GM23338 (cell line): ENCODE data around the gene MXRA8. TPM values are rescaled to one million over a fixed set of nuclear protein-coding genes. Genes with fewer than 3 reads are reported as not detected.

Experiments used
- ATAC-seq: fragments of 200-7000 bp; cut with Tn5 transposase; 3 replicates; pipeline ENCODE4 v1.9.1; 2020
- DNase-seq: peaks from one replicate; pipeline ENCODE4 v3.0.0-alpha.2; 2015; ENCODE audit warnings: low spot score
- H2AFZ ChIP-seq: fragments of 200-600 bp; sonication (generic); 2 replicates; pipeline ENCODE4 v1.8.0; 2016; ENCODE audit warnings: antibody characterized with exemption, mild to moderate bottlenecking, moderate library complexity
- H3F3A ChIP-seq: fragments of 200-600 bp; sonication (generic); replicated peaks from 2 replicates; pipeline ENCODE4 v1.8.0; 2017; ENCODE audit warnings: antibody characterized with exemption, mixed run types, low read depth
- H3K27ac ChIP-seq: fragments of 200-600 bp; sonication (generic); 2 replicates; pipeline ENCODE4 v1.6.1; 2016; ENCODE audit warnings: low read depth
- H3K27me3 ChIP-seq: fragments of 200-600 bp; sonication (generic); 2 replicates; pipeline ENCODE4 v1.8.0; 2016; ENCODE audit warnings: mild to moderate bottlenecking, mixed run types, moderate library complexity; ENCODE audit not compliant: insufficient read depth
- H3K36me3 ChIP-seq: fragments of 200-600 bp; sonication (generic); 2 replicates; pipeline ENCODE4 v1.8.0; 2016; ENCODE audit warnings: mild to moderate bottlenecking; ENCODE audit not compliant: insufficient read depth
- H3K4me1 ChIP-seq: fragments of 200-600 bp; sonication (generic); 2 replicates; pipeline ENCODE4 v1.8.0; 2016; ENCODE audit warnings: mild to moderate bottlenecking, moderate library complexity; ENCODE audit not compliant: insufficient read depth
- H3K4me2 ChIP-seq: fragments of 200-600 bp; sonication (generic); 2 replicates; pipeline ENCODE4 v1.7.1; 2017; ENCODE audit warnings: mixed run types
- H3K4me3 ChIP-seq: fragments of 200-600 bp; sonication (generic); 2 replicates; pipeline ENCODE4 v1.6.1; 2016; ENCODE audit warnings: mixed run types
- H3K79me2 ChIP-seq: fragments of 200-600 bp; sonication (generic); replicated peaks from 2 replicates; pipeline ENCODE4 v1.8.0; 2017; ENCODE audit warnings: mild to moderate bottlenecking; ENCODE audit not compliant: insufficient read depth
- H3K9me2 ChIP-seq: fragments of 200-600 bp; sonication (generic); 2 replicates; pipeline ENCODE4 v1.8.0; 2017; ENCODE audit not compliant: insufficient read depth
- H4K20me1 ChIP-seq: fragments of 200-600 bp; sonication (generic); replicated peaks from 2 replicates; pipeline ENCODE4 v1.8.0; 2017; ENCODE audit warnings: mild to moderate bottlenecking; ENCODE audit not compliant: insufficient read depth
- H3K27ac Mint-ChIP-seq: 2 replicates; pipeline ENCODE4 v1.8.0; 2020; ENCODE audit warnings: inconsistent platforms, mild to moderate bottlenecking, moderate library complexity, mixed read lengths
- H3K27me3 Mint-ChIP-seq: 3 replicates; pipeline ENCODE4 v1.8.0; 2022; ENCODE audit warnings: low read depth, mild to moderate bottlenecking, moderate library complexity, mixed read lengths, inconsistent platforms; ENCODE audit not compliant: insufficient read depth, poor library complexity
- H3K36me3 Mint-ChIP-seq: 3 replicates; pipeline ENCODE4 v1.8.0; 2021; ENCODE audit warnings: low read depth, mild to moderate bottlenecking, inconsistent platforms, moderate library complexity, mixed read lengths
- H3K4me1 Mint-ChIP-seq: 3 replicates; pipeline ENCODE4 v1.8.0; 2020; ENCODE audit warnings: mild to moderate bottlenecking, inconsistent platforms, mixed read lengths
- H3K4me3 Mint-ChIP-seq: 3 replicates; pipeline ENCODE4 v1.8.0; 2021; ENCODE audit warnings: moderate library complexity, mild to moderate bottlenecking, inconsistent platforms, mixed read lengths
- H3K9me3 Mint-ChIP-seq: 3 replicates; pipeline ENCODE4 v1.8.0; 2020; ENCODE audit warnings: moderate library complexity, mild to moderate bottlenecking, inconsistent platforms, mixed read lengths
- CREB1 ChIP-seq: fragments of 250-450 bp; sonication (Bioruptor Pico); IDR thresholded peaks from 2 replicates; pipeline ENCODE4 v1.5.0; 2020; ENCODE audit warnings: low read depth, mild to moderate bottlenecking, moderate library complexity
- ETS1 ChIP-seq: IDR thresholded peaks from 2 replicates; pipeline ENCODE4 v1.6.1; 2016; ENCODE audit warnings: antibody characterized with exemption
- EZH2 ChIP-seq: fragments of 200-600 bp; sonication (generic); IDR thresholded peaks from one replicate; pipeline ENCODE4 v1.8.0; 2017; ENCODE audit warnings: antibody characterized with exemption, mild to moderate bottlenecking, low read depth; ENCODE audit not compliant: unreplicated experiment
- EZH2phosphoT487 ChIP-seq: fragments of 200-600 bp; sonication (generic); IDR thresholded peaks from one replicate; pipeline ENCODE4 v1.8.1; 2018; ENCODE audit warnings: antibody characterized with exemption; ENCODE audit not compliant: unreplicated experiment
- JUNB ChIP-seq: IDR thresholded peaks from one replicate; pipeline ENCODE4 v1.6.1; 2016; ENCODE audit warnings: antibody characterized with exemption; ENCODE audit not compliant: unreplicated experiment
- NANOG ChIP-seq: IDR thresholded peaks from 2 replicates; pipeline ENCODE4 v1.6.1; 2016; ENCODE audit warnings: antibody characterized with exemption, borderline replicate concordance
- POLR2AphosphoS5 ChIP-seq: IDR thresholded peaks from 2 replicates; pipeline ENCODE4 v1.6.1; 2016; ENCODE audit warnings: antibody characterized with exemption, low read depth
- REST ChIP-seq: IDR thresholded peaks from one replicate; pipeline ENCODE4 v1.6.1; 2018; ENCODE audit warnings: antibody characterized with exemption; ENCODE audit not compliant: unreplicated experiment
- STAT1 ChIP-seq: IDR thresholded peaks from one replicate; pipeline ENCODE4 v1.6.1; 2016; ENCODE audit warnings: antibody characterized with exemption; ENCODE audit not compliant: unreplicated experiment
- ZNF114 ChIP-seq: fragments of 250-450 bp; sonication (Bioruptor Pico); IDR thresholded peaks from 2 replicates; pipeline ENCODE4 v1.5.0; 2020; ENCODE audit warnings: mild to moderate bottlenecking, moderate library complexity
- ZNF331 ChIP-seq: fragments of 250-450 bp; sonication (Bioruptor Pico); IDR thresholded peaks from 2 replicates; pipeline ENCODE4 v1.5.0; 2020; ENCODE audit warnings: low read depth, mild to moderate bottlenecking, moderate library complexity
- polyA plus RNA-seq: library from polyadenylated mRNA; unstranded; fragments of >200 nt; fragmentation: Nextera tagmentation; extraction: Ambion mirVana; gene quantifications from 2 replicates; pipeline ENCODE4 v1.2.1, GENCODE V29; 2016
- total RNA-seq: library from RNA; depleted of rRNA; stranded (reverse); fragments of >200 nt; shearing (Covaris generic); gene quantifications from 2 replicates; pipeline ENCODE4 v1.2.3, GENCODE V29; 2014
- TF ChIP-seq, protein P1 (sequence below): fragments of 250-450 bp; sonication (Bioruptor Pico); IDR thresholded peaks from 2 replicates; pipeline ENCODE4 v1.5.0; 2020; ENCODE audit warnings: mild to moderate bottlenecking, moderate library complexity
- TF ChIP-seq, protein P2 (sequence below), 2 experiments: fragments of 200-600 bp in 1 of 2; sonication (generic) in 1 of 2; conservative IDR thresholded peaks; 2 replicates each; pipeline versions ENCODE4 v1.5.1 to v1.6.1; 2016 to 2017; ENCODE audit warnings: antibody characterized with exemption in 2 of 2, low read depth in 2 of 2, mild to moderate bottlenecking in 2 of 2, moderate library complexity in 1 of 2

MXRA8 gene
- total and polyA plus RNA-seq, 2 experiments from 2014 or later = 9.1 to 17.2 TPM

DNA sequence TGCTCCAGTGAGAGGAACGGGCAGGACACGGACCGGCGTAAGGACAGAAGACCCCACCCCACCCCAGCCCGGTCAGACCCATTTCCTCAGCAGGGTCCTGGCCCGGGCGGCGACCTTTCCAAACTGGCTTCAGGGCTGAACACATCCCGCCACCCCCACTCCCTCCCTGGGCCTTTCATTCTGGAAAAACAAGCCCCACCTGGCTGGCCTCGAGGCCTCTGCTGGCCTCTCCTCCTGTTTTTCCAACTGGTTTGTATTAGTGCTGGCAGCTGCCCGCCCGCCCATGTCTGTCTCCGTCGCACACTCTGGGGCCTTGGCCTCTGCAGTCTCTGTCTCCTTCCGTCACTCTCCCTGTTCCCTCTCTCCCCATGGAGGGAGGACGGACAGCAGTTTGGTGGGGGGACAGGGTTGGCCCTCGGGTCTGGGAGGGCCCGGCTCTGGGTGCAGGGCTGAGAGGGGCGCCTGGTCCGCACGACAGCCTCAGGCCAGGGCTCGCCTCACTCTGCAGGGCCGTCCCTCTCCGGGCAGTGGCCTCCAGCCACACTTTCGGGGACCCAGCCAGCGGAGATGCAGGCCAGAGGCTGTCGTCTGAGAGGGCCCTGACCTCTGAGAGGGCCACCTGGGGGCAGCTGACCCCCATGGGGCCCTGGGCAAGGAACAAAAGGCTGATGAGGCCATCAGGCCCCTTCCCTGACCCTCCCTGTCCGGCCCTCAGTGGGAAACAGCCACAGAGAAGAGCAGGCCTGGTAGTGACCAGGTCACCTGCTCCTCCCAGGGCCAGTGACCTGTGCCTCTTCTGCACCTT lies 1.5 kb upstream of the MXRA8 start:
- TF ChIP-seq POLR2AphosphoS5 (no peak), EZH2phosphoT487 (no peak), CREB1 (CRISPR knock-in tag) (no peak), ZNF331 (CRISPR knock-in tag) (no peak), STAT1 (no peak), ZNF114 (CRISPR knock-in tag) (no peak), JUNB (no peak), EZH2 (no peak), ETS1 (no peak), NANOG (no peak), REST (no peak)
- TF ChIP-seq, protein P1, sequence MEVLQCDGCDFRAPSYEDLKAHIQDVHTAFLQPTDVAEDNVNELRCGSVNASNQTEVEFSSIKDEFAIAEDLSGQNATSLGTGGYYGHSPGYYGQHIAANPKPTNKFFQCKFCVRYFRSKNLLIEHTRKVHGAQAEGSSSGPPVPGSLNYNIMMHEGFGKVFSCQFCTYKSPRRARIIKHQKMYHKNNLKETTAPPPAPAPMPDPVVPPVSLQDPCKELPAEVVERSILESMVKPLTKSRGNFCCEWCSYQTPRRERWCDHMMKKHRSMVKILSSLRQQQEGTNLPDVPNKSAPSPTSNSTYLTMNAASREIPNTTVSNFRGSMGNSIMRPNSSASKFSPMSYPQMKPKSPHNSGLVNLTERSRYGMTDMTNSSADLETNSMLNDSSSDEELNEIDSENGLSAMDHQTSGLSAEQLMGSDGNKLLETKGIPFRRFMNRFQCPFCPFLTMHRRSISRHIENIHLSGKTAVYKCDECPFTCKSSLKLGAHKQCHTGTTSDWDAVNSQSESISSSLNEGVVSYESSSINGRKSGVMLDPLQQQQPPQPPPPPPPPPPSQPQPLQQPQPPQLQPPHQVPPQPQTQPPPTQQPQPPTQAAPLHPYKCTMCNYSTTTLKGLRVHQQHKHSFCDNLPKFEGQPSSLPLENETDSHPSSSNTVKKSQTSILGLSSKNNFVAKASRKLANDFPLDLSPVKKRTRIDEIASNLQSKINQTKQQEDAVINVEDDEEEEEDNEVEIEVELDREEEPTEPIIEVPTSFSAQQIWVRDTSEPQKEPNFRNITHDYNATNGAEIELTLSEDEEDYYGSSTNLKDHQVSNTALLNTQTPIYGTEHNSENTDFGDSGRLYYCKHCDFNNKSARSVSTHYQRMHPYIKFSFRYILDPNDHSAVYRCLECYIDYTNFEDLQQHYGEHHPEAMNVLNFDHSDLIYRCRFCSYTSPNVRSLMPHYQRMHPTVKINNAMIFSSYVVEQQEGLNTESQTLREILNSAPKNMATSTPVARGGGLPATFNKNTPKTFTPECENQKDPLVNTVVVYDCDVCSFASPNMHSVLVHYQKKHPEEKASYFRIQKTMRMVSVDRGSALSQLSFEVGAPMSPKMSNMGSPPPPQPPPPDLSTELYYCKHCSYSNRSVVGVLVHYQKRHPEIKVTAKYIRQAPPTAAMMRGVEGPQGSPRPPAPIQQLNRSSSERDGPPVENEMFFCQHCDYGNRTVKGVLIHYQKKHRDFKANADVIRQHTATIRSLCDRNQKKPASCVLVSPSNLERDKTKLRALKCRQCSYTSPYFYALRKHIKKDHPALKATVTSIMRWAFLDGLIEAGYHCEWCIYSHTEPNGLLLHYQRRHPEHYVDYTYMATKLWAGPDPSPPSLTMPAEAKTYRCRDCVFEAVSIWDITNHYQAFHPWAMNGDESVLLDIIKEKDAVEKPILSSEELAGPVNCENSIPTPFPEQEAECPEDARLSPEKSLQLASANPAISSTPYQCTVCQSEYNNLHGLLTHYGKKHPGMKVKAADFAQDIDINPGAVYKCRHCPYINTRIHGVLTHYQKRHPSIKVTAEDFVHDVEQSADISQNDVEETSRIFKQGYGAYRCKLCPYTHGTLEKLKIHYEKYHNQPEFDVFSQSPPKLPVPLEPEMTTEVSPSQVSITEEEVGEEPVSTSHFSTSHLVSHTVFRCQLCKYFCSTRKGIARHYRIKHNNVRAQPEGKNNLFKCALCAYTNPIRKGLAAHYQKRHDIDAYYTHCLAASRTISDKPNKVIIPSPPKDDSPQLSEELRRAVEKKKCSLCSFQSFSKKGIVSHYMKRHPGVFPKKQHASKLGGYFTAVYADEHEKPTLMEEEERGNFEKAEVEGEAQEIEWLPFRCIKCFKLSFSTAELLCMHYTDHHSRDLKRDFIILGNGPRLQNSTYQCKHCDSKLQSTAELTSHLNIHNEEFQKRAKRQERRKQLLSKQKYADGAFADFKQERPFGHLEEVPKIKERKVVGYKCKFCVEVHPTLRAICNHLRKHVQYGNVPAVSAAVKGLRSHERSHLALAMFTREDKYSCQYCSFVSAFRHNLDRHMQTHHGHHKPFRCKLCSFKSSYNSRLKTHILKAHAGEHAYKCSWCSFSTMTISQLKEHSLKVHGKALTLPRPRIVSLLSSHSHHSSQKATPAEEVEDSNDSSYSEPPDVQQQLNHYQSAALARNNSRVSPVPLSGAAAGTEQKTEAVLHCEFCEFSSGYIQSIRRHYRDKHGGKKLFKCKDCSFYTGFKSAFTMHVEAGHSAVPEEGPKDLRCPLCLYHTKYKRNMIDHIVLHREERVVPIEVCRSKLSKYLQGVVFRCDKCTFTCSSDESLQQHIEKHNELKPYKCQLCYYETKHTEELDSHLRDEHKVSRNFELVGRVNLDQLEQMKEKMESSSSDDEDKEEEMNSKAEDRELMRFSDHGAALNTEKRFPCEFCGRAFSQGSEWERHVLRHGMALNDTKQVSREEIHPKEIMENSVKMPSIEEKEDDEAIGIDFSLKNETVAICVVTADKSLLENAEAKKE (CRISPR knock-in tag) = no peak
- TF ChIP-seq, protein P2, sequence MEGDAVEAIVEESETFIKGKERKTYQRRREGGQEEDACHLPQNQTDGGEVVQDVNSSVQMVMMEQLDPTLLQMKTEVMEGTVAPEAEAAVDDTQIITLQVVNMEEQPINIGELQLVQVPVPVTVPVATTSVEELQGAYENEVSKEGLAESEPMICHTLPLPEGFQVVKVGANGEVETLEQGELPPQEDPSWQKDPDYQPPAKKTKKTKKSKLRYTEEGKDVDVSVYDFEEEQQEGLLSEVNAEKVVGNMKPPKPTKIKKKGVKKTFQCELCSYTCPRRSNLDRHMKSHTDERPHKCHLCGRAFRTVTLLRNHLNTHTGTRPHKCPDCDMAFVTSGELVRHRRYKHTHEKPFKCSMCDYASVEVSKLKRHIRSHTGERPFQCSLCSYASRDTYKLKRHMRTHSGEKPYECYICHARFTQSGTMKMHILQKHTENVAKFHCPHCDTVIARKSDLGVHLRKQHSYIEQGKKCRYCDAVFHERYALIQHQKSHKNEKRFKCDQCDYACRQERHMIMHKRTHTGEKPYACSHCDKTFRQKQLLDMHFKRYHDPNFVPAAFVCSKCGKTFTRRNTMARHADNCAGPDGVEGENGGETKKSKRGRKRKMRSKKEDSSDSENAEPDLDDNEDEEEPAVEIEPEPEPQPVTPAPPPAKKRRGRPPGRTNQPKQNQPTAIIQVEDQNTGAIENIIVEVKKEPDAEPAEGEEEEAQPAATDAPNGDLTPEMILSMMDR (conservative IDR thresholded peaks at IDR 0.05; ENCODE audit: low read depth in 2 of 2) = no peak
- no peaks in the 10 kb centered on the region for H3K79me2 ChIP-seq
- peaks cover 22% of the 10 kb centered on the region for H3K4me1 ChIP-seq
- Mint-ChIP-seq H3K36me3 (no peaks in the 10 kb centered on the region), H3K4me1 (peaks cover 31% of the 10 kb centered on the region), H3K9me3 (no peaks in the 10 kb centered on the region; the same call in 2 of the 3 replicates), H3K4me3 (no peak overlapping the region; the same call in 2 of the 3 replicates), H3K27ac (peak overlapping the region; percentile 44; the same call in 1 of the 2 replicates), H3K27me3 (peaks cover 19% of the 10 kb centered on the region)
- ATAC-seq (no peak), DNase-seq (no peak)
- H3K27ac ChIP-seq = no peak overlapping the region
- no peak overlapping the region for H3K4me2 ChIP-seq
- no peaks in the 10 kb centered on the region for H4K20me1 ChIP-seq
- no peak overlapping the region for H2AFZ ChIP-seq
- no peak overlapping the region for H3K4me3 ChIP-seq
- peaks cover 7% of the 10 kb centered on the region for H3K27me3 ChIP-seq
- no peaks in the 10 kb centered on the region for H3K36me3 ChIP-seq
- H3F3A ChIP-seq = peaks cover 19% of the 10 kb centered on the region; the same call in 1 of the 2 replicates
- no peaks in the 10 kb centered on the region for H3K9me2 ChIP-seq
